HepG2 (cell line): Measurements from ENCODE around the gene AKTIP. TPM values are rescaled to one million over a fixed set of nuclear protein-coding genes. Genes with fewer than 3 reads are reported as not detected.
A peak's percentile ranks its signal among the peaks of the same experiment; 100 is the strongest.

Source experiments
- AGO1 ChIP-seq: fragments of 200-400 bp; formaldehyde crosslinking; IDR thresholded peaks from 2 replicates; pipeline ENCODE4 v1.6.1; 2017; ENCODE audit warnings: mild to moderate bottlenecking, low read depth, low read length, moderate library complexity; ENCODE audit not compliant: poor library complexity, severe bottlenecking
- CREBL2 ChIP-seq: sonication (generic); formaldehyde crosslinking; IDR thresholded peaks from 2 replicates; pipeline ENCODE4 v1.8.1; 2023; ENCODE audit warnings: missing genetic modification reagents, mild to moderate bottlenecking, borderline replicate concordance
- FOXP1 ChIP-seq, 2 experiments: fragments of 450-650 bp in 1 of 2; IDR thresholded peaks; 2 replicates each; pipeline ENCODE4 v1.6.1; 2017 to 2018; ENCODE audit warnings: antibody characterized with exemption in 1 of 2
- GABPA ChIP-seq, 2 experiments: IDR thresholded peaks; 2 replicates each; pipeline ENCODE4 v1.6.1; 2011 to 2016; ENCODE audit warnings: low read depth in 2 of 2, low read length in 1 of 2, missing biosample characterization in 1 of 2, missing genetic modification characterization in 1 of 2
- GATA4 ChIP-seq: sonication (generic); IDR thresholded peaks from 2 replicates; pipeline ENCODE4 v1.6.1; 2016; ENCODE audit warnings: antibody characterized with exemption, low read depth, borderline replicate concordance
- GMEB2 ChIP-seq: IDR thresholded peaks from 2 replicates; pipeline ENCODE4 v1.6.1; 2016; ENCODE audit warnings: missing biosample characterization, missing genetic modification reagents, low read depth
- HHEX ChIP-seq: IDR thresholded peaks from 2 replicates; pipeline ENCODE4 v1.6.1; 2016; ENCODE audit warnings: control low read depth
- HNF1A ChIP-seq, 2 experiments: sonication (generic) in 1 of 2; formaldehyde crosslinking in 1 of 2; IDR thresholded peaks; 2 replicates each; pipeline versions ENCODE4 v1.4.0 to v1.6.1; 2016 to 2020; ENCODE audit warnings: borderline replicate concordance in 1 of 2, low read depth in 1 of 2, mild to moderate bottlenecking in 1 of 2, missing genetic modification reagents in 1 of 2
- HOMEZ ChIP-seq: IDR thresholded peaks from 2 replicates; pipeline ENCODE4 v1.6.1; 2016; ENCODE audit warnings: low read depth
- KLF11 ChIP-seq: IDR thresholded peaks from 2 replicates; pipeline ENCODE4 v1.6.1; 2016; ENCODE audit warnings: missing compliant biosample characterization
- MAF1 ChIP-seq: sonication (generic); formaldehyde crosslinking; IDR thresholded peaks from 2 replicates; pipeline ENCODE4 v1.5.0; 2020; ENCODE audit warnings: missing genetic modification reagents, borderline replicate concordance
- NR2F6 ChIP-seq, 2 experiments: IDR thresholded peaks; 2 replicates each; pipeline ENCODE4 v1.6.1; 2016; ENCODE audit warnings: antibody characterized with exemption in 1 of 2, mild to moderate bottlenecking in 1 of 2
- PITX1 ChIP-seq: sonication (generic); formaldehyde crosslinking; IDR thresholded peaks from 2 replicates; pipeline ENCODE4 v1.5.1; 2020; ENCODE audit warnings: mild to moderate bottlenecking, missing genetic modification reagents
- SALL2 ChIP-seq: sonication (generic); formaldehyde crosslinking; IDR thresholded peaks from 2 replicates; pipeline ENCODE4 v1.8.1; 2023; ENCODE audit warnings: mild to moderate bottlenecking, missing genetic modification reagents, inconsistent platforms
- SKIL ChIP-seq: sonication (generic); formaldehyde crosslinking; IDR thresholded peaks from 2 replicates; pipeline ENCODE4 v1.8.0; 2022; ENCODE audit warnings: missing genetic modification reagents, mild to moderate bottlenecking, moderate library complexity, borderline replicate concordance
- SRF ChIP-seq: IDR thresholded peaks from 2 replicates; pipeline ENCODE4 v1.6.1; 2011; ENCODE audit warnings: mild to moderate bottlenecking, low read depth, low read length, moderate library complexity
- ZFP41 ChIP-seq: sonication (generic); formaldehyde crosslinking; IDR thresholded peaks from 2 replicates; pipeline ENCODE4 v1.4.0; 2020; ENCODE audit warnings: mild to moderate bottlenecking, missing genetic modification reagents, borderline replicate concordance
- polyA plus RNA-seq, 8 experiments: library from polyadenylated mRNA; depleted of rRNA in 3 of 8; stranded (reverse) in 7 of 8; unstranded in 1 of 8; fragments of >200 nt; fragmentation: Illumina TruSeq in 4 of 8; extraction: Trizol in 4 of 8; gene quantifications; 2 replicates each; pipeline versions ENCODE4 v1.2.1 to v1.2.3, GENCODE V29; 2011 to 2016; ENCODE audit warnings: low read depth in 4 of 8, missing spikeins in 1 of 8, mixed read lengths in 1 of 8; ENCODE audit not compliant: insufficient read depth in 1 of 8
- total RNA-seq, 5 experiments: library from RNA; depleted of rRNA; stranded (reverse); fragments of >200 nt; fragmentation: Illumina TruSeq; extraction: Trizol; gene quantifications; 2 replicates each; pipeline ENCODE4 v1.2.3, GENCODE V29; 2016; ENCODE audit warnings: low read depth in 1 of 5

AKTIP gene
- total and polyA plus RNA-seq, 2 of the 13 experiments (the other 11 are each of a cell fraction or from before 2014, with no cell fraction given), result 28.8 to 49.0 TPM

- TF ChIP-seq SRF, result 0 out of 2 replicates have a peak, but pooled peaks have one; percentile 14
- peak; percentile 56 for TF ChIP-seq AGO1
- TF ChIP-seq HOMEZ (CRISPR knock-in tag), result peak; percentile 74
- TF ChIP-seq ZFP41, result no peak
- TF ChIP-seq HHEX (CRISPR knock-in tag), result no peak
- peak; percentile 39; the same call in 1 of the 2 replicates for TF ChIP-seq FOXP1 (IDR thresholded peaks at IDR 0.05)
- no peak for TF ChIP-seq FOXP1 (CRISPR knock-in tag; IDR thresholded peaks at IDR 0.05)
- peak; percentile 44 for TF ChIP-seq NR2F6 (IDR thresholded peaks at IDR 0.05)
- peak; percentile 55 for TF ChIP-seq NR2F6 (CRISPR knock-in tag; IDR thresholded peaks at IDR 0.05)
- TF ChIP-seq GATA4, result peak; percentile 67; the same call in 1 of the 2 replicates
- peak; percentile 79 for TF ChIP-seq SALL2 (CRISPR knock-in tag)
- peak; percentile 75; the same call in 1 of the 2 replicates for TF ChIP-seq KLF11 (CRISPR knock-in tag)
- peak; percentile 83 for TF ChIP-seq GABPA (IDR thresholded peaks at IDR 0.05; ENCODE audit: low read depth, low read length)
- TF ChIP-seq GABPA (CRISPR knock-in tag; IDR thresholded peaks at IDR 0.05; ENCODE audit: low read depth), result peak; percentile 94
- peak; percentile 85 for TF ChIP-seq PITX1 (CRISPR knock-in tag)
- TF ChIP-seq SKIL (CRISPR knock-in tag), result peak; percentile 73
- peak; percentile 20; the same call in 1 of the 2 replicates for TF ChIP-seq MAF1 (CRISPR knock-in tag)
- peak; percentile 30; the same call in 1 of the 2 replicates for TF ChIP-seq HNF1A (IDR thresholded peaks at IDR 0.05; ENCODE audit: low read depth)
- peak; percentile 43; the same call in 1 of the 2 replicates for TF ChIP-seq HNF1A (CRISPR knock-in tag; IDR thresholded peaks at IDR 0.05; ENCODE audit: borderline replicate concordance)
- peak; percentile 72 for TF ChIP-seq GMEB2 (CRISPR knock-in tag)
- peak; percentile 94; the same call in 1 of the 2 replicates for TF ChIP-seq CREBL2 (CRISPR knock-in tag)
These were observed 388 bp upstream of the AKTIP start (continued) for GRCh38 chr16:53503270-53503923.
